Astrocyte of the spinal cord (primary cell): ENCODE results near the gene MAGI1.

Experiments used
- DNase-seq: peaks from one replicate; pipeline ENCODE4 v3.0.0; 2011; ENCODE audit warnings: low read depth, low spot score
- H3K4me3 ChIP-seq: 2 replicates; pipeline ENCODE4 v1.5.1; 2011; ENCODE audit warnings: low read depth, mild to moderate bottlenecking, low read length, moderate library complexity
- CTCF ChIP-seq: IDR thresholded peaks from 2 replicates; pipeline ENCODE4 v1.5.1; 2012; ENCODE audit warnings: low read depth, mild to moderate bottlenecking, low read length, inconsistent platforms
- in situ Hi-C: cut with HindIII; loops from 2 replicates; pipeline ENCODE4 v1.10.0; 2017; ENCODE audit warnings: low sequenced_read_pairs

Gene MAGI1

GRCh38 chr3:65385805-65386204 lies 652.9 kb downstream of the MAGI1 start:
- no peak for DNase-seq
- no peak for TF ChIP-seq CTCF
- no peak overlapping the region for H3K4me3 ChIP-seq
- in situ Hi-C loops = no loop called here

- no peak for DNase-seq
- H3K4me3 ChIP-seq = no peak overlapping the region
- in situ Hi-C loops = no loop called here
- TF ChIP-seq CTCF = no peak
These were observed 657.2 kb downstream of the MAGI1 start for GRCh38 chr3:65381496-65382010.

GRCh38 chr3:65379223-65379622 lies 659.5 kb downstream of the MAGI1 start:
- in situ Hi-C loops = no loop called here
- no peak overlapping the region for H3K4me3 ChIP-seq
- TF ChIP-seq CTCF = no peak
- DNase-seq = no peak

- no peak for DNase-seq
- no peak overlapping the region for H3K4me3 ChIP-seq
- in situ Hi-C loops = no loop called here
- no peak for TF ChIP-seq CTCF
These were observed 661.1 kb downstream of the MAGI1 start for GRCh38 chr3:65377637-65378036.

GRCh38 chr3:65376426-65376825 lies 662.3 kb downstream of the MAGI1 start:
- no peak for TF ChIP-seq CTCF
- no peak overlapping the region for H3K4me3 ChIP-seq
- no peak for DNase-seq
- in situ Hi-C loops = no loop called here

- DNase-seq = no peak
- H3K4me3 ChIP-seq = no peak overlapping the region
- TF ChIP-seq CTCF = no peak
- in situ Hi-C loops = no loop called here
These were observed 667.7 kb downstream of the MAGI1 start for GRCh38 chr3:65371053-65371452.

GRCh38 chr3:65368866-65369265 lies 669.9 kb downstream of the MAGI1 start:
- DNase-seq = no peak
- no peak overlapping the region for H3K4me3 ChIP-seq
- TF ChIP-seq CTCF = no peak
- in situ Hi-C loops = no loop called here
